Stimulated activated CD4-positive, alpha-beta T cell treated with anti-CD3 and anti-CD28 coated beads, Interleukin-12 subunit alpha, Interleukin-12 subunit beta, amount 100 ng/mL, for 24 hours (primary cell): ENCODE data around the gene PLEKHG3.
"Not testable (repeated sequence)": the region's sequence is repeated elsewhere in the genome, so short reads cannot be mapped to it uniquely, and the experiment has no call there.

ENCODE experiments used
- DNase-seq, 2 experiments: peaks; one replicate each; pipeline ENCODE4 v3.0.0-alpha.2; 2020; ENCODE audit warnings: low read depth in 2 of 2

Gene PLEKHG3

GRCh38 chr14:64704143-64704742 lies at the start of gene PLEKHG3:
PLEKHG3 (plus strand) TSS chr14:64704424; CDS start chr14:64727632, 23,208 bp downstream.
- DNase-seq: peak in 1 of 2 experiments; percentile 12

GRCh38 chr14:64654901-64655300 lies 49.3 kb upstream of the PLEKHG3 start:
- no peak for DNase-seq

- no peak for DNase-seq
Observed at GRCh38 chr14:64656986-64657385, 47.2 kb upstream of the PLEKHG3 start.

- DNase-seq: no peak
Observed at GRCh38 chr14:64658201-64658600, 46.0 kb upstream of the PLEKHG3 start.

GRCh38 chr14:64658700-64659264 lies 45.4 kb upstream of the PLEKHG3 start:
- DNase-seq: not testable (repeated sequence)

GRCh38 chr14:64659366-64659765 lies 44.9 kb upstream of the PLEKHG3 start:
- DNase-seq: no peak

GRCh38 chr14:64663174-64663573 lies 41.0 kb upstream of the PLEKHG3 start:
- no peak for DNase-seq

- DNase-seq: no peak
Observed at GRCh38 chr14:64671591-64671990, 32.6 kb upstream of the PLEKHG3 start.

- DNase-seq: no peak
Observed at GRCh38 chr14:64673316-64673715, 30.9 kb upstream of the PLEKHG3 start.

- no peak for DNase-seq
Observed at GRCh38 chr14:64673748-64674147, 30.5 kb upstream of the PLEKHG3 start.

GRCh38 chr14:64674829-64675228 lies 29.4 kb upstream of the PLEKHG3 start:
- DNase-seq: no peak

- DNase-seq: no peak
Observed at GRCh38 chr14:64675312-64675711, 28.9 kb upstream of the PLEKHG3 start.

- DNase-seq: no peak
Observed at GRCh38 chr14:64676410-64677008, 27.7 kb upstream of the PLEKHG3 start.

- DNase-seq: no peak
Observed at GRCh38 chr14:64680013-64680713, 24.1 kb upstream of the PLEKHG3 start.

GRCh38 chr14:64680714-64681065 lies 23.5 kb upstream of the PLEKHG3 start:
- no peak for DNase-seq

- no peak for DNase-seq
Observed at GRCh38 chr14:64681796-64682710, 22.2 kb upstream of the PLEKHG3 start.

- no peak for DNase-seq
Observed at GRCh38 chr14:64682843-64683242, 21.4 kb upstream of the PLEKHG3 start.

- DNase-seq: no peak
Observed at GRCh38 chr14:64683264-64683663, 21.0 kb upstream of the PLEKHG3 start.

- DNase-seq: no peak
Observed at GRCh38 chr14:64684091-64684490, 20.1 kb upstream of the PLEKHG3 start.

GRCh38 chr14:64685371-64686281 lies 18.6 kb upstream of the PLEKHG3 start:
- no peak for DNase-seq

- no peak for DNase-seq
Observed at GRCh38 chr14:64686282-64686615, 18.0 kb upstream of the PLEKHG3 start.
